HG03175 (cell line): ENCODE results near the gene DUSP16.

Experiments
- ATAC-seq: cut with Tn5 transposase; IDR thresholded peaks from one replicate; pipeline ENCODE4 v1.9.1; 2021; ENCODE audit warnings: mild to moderate bottlenecking, moderate library complexity; ENCODE audit not compliant: unreplicated experiment

DUSP16 gene

DNA sequence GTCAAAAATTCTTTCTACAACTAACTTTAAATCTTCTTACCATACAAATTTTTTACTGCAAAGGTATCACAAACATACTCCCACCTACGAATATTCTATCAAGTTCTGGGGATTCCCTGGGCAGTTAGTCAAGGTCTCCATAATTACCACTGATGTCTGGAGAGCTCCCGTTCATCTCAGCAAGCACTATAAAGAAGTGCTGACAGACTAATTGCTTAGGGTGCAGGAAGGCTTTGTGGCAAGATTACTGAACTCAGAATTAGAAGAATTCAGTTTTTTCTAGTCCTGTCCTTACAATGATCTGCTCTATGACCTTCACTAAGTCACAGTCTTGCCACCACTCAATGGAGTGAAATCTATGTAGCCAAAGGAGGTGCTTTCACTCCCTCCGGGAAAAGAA is 61.5 kb downstream of the DUSP16 start:
- ATAC-seq = no peak

DNA sequence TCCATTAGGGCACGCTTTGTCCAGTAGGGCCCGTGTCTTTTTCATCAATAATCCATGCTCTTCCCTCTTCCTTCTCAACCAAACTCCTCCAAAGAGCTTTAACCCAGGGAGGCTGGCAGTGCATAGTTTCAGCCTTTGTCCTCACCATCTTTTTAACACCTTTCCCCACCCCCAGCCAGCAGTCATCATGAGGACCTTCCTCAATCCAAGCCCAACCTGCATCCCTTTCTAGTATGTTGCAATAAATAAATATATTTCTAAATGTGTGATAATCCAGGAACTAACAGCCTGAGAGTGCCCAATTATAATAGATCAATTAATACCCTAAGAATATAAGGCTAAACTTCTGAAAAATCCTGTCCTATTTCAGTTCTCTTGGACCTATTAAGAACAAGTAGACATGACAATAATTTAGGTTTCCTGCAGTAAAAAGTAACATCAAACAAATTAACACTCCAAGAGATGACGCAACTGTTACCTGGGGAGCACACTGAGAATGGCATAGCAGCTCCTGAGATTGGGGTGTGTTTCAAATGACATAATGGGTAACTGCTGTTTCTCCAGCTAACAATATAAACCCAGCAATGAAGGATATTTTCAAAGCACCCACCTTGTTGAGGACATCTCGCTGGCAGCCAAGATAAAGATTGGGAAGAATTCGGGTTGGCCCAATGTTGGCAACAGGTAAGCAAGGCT is 62.6 kb downstream of the DUSP16 start:
- ATAC-seq = no peak

DNA sequence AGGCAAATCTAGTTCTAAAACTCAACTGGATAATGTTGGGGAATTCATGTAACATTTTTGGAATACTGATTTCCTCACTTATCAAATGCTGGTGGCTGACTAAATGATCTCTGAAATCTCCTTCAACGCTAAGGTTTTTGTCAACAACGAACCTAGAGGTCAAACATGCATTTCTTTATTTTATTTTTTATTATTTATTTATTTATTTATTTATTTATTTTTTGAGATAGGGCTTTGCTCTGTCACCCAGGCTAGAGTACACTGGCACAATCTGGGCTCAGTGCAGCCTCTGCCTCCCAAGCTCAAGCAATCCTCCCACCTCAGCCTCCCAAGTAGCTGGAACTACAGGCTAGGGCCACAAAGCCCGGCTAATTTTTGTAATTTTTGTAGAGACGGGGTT is 64.5 kb downstream of the DUSP16 start:
- ATAC-seq = no peak

GRCh38 chr12:12495536-12495935 is 67.1 kb downstream of the DUSP16 start:
- ATAC-seq = no peak

- ATAC-seq = no peak
Observed at GRCh38 chr12:12492547-12492946, 70.1 kb downstream of the DUSP16 start.

- no peak for ATAC-seq
Observed at GRCh38 chr12:12491606-12492005, 71.1 kb downstream of the DUSP16 start.

DNA sequence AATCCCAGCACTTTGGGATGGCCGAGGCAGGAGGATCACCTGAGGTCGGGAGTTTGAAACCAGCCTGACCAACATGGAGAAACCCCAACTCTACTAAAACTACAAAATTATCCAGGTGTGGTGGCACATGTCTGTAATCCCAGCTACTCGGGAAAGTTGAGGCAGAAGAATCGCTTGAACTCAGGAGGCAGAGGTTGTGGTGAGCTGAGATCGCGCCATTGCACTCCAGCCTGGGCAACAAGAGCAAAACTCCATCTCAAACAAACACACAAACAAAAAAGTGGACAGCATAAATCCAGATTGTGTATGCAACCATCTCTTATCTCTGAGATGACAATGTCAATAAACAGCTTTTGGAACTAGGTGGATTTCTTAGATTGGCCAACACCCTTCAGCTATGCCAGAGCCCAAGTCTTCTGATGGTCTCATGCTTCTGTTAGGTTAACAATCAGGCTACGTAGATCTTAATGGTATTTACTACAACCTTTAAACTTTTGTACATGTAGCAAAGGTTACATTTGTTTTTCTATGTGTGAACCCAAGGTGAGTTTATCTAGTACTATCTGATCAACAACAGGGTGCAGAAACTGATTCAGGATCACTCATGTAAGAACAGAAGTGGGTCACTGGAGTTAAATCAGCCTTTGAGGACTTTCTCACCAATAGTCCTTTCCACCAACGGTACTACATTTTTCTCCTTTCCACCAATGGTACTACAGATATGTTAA is 73.7 kb downstream of the DUSP16 start:
- no peak for ATAC-seq

DNA sequence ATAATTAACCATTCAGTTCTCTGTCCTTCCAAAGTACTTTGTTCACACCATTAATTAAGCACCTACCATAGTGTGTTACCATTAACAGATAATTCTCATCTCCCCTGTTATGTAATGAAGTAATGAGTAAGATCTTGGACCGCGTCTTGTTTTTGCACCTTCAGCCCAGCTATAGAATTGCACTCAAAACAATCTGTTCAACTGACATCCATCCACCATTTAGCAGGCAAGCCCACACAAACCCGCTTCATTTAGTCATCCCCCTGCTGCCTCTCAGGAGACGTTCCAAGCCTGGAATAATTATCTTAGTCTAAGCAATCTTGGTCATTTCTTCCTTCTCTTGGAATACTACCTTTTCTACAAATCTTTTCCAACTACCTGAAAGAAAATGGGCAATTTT is 74.4 kb downstream of the DUSP16 start:
- no peak for ATAC-seq

GRCh38 chr12:12487490-12487889 is 75.2 kb downstream of the DUSP16 start:
- no peak for ATAC-seq

DNA sequence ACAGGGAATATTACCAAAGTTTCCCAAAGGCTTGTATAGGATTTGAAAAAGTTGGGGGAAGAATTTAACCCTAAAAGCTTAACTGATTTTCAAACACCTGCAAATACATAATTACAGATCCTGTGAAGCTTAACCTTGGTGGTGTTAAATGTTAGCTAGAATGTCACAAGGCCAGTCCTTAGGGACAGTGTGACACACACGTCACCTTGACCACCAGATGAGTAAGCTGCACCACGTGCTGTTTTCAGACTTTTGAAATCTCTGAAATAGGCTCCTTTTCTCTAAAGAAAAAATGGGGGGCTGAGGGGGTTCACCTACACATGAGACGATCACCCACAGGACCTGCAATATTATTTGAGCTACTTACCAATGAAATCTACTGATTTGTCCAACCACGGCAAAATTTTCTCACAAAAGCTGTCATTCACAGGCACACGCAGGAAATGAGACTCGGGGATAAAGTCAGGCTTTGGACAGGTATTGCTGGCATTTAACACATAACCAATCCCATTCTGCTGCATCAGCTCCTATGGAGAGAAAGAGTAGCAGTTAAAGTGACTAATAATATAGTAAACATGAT is 75.9 kb downstream of the DUSP16 start:
- ATAC-seq = peak; percentile 91

DNA sequence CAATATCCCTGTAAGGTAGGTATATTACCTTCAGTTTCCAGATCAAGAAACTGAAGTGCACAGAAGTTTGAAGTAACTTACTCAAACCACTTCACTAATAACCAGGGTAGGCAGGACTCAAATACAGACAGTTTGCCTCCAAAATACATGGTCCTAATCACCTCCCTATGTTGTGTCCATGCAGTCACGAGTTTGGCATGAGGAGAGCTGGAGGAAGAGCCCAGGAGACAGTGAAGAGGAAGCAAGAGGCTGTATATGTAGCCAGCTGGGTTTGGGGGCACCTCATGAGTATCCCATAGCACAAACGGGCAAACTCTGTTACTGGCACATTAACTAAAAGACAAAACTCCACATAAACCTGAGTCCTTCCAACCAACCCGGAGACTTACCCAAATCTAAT is 79.2 kb downstream of the DUSP16 start:
- no peak for ATAC-seq

DNA sequence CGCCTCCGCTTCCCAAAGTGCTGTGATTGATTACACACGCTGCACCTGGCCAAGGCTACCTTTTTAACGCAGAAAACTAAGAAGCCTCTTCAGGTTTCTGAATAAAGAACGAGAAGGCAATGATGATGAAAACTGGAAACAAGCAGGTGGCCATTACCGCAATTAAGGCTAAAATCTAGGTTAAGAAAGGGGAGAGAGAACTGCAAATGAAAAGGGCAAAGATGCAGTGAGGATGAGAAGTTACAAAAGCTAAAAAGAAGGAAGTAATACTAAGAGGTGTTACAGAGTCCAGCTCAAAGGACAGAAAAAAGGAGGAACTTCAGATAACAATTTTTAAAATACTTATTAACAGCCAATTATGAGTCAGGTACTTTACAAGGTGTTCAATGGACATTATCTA is 79.7 kb downstream of the DUSP16 start:
- no peak for ATAC-seq

- no peak for ATAC-seq
Observed at GRCh38 chr12:12482150-12482761, 80.4 kb downstream of the DUSP16 start.

- no peak for ATAC-seq
Observed at GRCh38 chr12:12481631-12482030, 81.0 kb downstream of the DUSP16 start.

DNA sequence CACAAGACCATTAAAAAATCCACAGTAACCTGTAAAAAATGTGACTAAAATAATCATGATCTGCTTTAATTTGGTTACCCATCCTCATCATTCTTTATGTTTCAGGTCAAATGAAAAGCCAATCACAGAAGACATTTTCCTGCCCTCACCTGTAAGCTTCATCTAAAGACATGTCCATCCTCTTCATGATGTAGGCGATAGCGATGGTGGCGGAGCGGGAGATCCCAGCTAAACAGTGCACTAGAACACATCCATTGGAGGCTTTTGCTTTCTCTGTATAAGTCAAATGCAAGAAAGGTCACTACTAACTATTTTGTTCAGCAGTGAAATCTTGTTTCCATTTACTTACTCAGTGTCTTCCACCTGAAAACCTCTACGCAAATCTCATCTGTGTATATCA is 82.6 kb downstream of the DUSP16 start:
- ATAC-seq = no peak

- ATAC-seq = no peak
Observed at GRCh38 chr12:12477532-12477890, 85.2 kb downstream of the DUSP16 start.

DNA sequence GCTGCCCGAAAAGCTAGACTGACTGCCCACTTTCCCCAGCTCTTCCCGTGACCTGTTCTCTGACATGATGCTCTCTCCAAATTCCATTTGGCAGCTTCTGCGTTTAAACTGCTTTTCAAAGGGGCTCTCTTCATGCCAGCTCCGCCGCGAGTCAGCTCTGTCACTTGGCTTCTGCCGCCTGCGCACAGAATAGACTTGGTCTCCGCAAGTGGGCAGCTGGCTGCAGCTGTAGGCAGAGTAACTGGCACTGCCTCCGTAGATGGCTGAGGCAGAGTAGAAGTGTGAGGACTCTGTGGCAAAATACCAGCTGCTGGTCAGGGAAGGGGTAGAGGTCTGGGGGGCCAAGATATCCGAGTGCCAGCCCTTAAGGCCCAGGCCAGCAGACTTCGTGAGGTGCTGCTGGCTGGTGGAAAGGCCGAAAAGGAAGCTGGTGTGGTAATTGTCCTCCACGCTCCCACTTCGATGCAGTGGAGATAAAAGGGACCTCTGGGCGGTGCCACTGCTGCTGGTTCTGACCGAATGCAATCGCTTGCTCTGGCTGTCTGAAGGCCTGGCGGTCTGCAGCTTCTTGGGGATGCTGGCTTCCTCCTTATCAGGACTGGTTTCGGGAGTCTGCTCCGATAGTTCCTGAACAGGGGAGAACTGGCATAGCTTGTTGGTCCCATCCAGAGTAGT is 85.7 kb downstream of the DUSP16 start:
- ATAC-seq = no peak

DNA sequence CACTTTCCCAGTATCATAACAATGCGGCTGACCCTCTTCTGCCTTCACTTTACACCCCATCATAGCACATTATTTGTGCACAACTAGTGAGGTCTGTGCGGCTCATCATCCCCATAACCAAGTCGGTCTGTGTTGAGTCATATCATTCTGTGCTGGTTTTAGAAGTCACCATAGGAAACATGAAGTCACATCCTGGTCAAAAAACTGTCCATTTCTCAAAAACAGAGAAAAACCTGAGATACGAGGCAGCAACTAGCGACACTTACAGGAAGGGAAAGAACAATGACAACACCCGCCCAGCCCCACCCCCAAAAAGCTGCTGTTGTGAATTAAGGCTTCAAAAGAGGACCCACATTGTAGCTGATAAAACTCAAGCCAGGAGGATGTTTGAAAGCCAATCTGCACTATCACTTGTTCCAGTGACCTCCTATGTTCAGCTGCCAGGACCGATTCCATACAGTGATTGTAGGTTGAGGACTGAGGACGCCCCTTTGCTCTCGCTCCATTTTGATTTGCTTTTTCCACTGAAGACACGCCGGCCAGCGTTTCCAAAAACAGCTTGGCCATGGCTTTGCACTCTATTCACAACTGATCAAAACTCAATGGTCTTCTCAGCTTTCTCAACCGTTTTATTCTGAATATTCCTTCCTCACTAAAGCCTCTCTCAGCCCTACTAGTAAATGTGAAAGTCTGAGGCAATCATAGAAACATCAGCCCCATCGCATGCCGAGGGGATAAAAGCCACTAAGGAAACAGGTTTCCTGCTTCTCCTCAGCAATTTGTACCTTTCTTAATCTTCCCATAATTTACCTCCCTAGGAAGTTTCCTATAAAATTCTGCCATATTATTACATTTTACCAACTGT is 87.5 kb downstream of the DUSP16 start:
- peak; percentile 97 for ATAC-seq

DNA sequence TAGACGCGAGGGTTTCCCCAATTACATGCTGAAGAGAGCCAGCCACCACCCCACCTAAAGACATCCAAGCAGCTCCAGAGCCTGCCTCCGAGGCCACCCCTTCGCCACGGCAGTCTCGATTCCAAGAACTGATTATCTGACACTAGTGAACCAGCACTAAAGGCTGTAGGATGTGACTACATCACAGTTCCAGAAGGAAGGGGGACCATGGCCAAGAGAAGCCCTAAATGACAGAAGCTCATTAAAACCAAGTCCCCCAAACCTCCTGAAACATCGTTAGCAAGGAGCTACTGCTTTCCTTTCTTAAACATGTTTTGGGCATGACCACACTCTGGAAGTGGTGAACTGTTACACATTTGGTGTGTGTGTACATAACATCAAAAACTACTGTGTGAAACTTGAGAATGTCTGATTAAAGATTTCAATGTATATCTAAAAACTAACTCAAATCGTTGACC is 88.2 kb downstream of the DUSP16 start:
- ATAC-seq = peak; percentile 30

DNA sequence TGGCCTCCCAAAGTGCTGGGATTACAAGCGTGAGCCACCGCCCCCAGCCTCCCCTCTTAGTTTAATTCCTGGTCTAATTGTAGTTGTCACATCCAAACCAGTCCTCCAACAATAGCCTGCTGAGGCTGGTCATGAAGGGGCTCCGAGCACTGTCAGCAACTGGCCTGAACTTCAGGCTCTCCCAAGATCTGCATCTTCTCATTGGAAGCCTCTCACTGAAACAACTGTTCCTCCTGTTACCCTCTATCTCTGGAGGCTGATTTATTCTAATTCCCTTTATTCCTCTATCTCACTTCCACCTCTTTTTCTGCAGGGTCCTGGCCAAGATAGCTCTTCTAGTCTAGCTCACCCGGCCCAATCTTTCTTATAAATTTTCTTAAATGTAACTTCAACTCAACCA is 89.4 kb downstream of the DUSP16 start:
- ATAC-seq = no peak
